Fibroblast of the aortic adventitia (primary cell): Measurements from ENCODE around the gene MATK. TPM values are rescaled to one million over a fixed set of nuclear protein-coding genes. Genes with fewer than 3 reads are reported as not detected.

ENCODE experiments used
- DNase-seq: peaks from one replicate; pipeline ENCODE4 v3.0.0-alpha.2; 2010; ENCODE audit warnings: low read depth
- H3K4me3 ChIP-seq: 2 replicates; pipeline ENCODE4 v1.5.1; 2011; ENCODE audit warnings: low read depth, mild to moderate bottlenecking, control low read depth, low read length, moderate library complexity
- small RNA-seq: library from RNA; depleted of rRNA; stranded (forward); fragments of <200 nt; gene quantifications from one replicate; pipeline ENCODE3, GENCODE V24; 2012
- total RNA-seq: library from RNA; depleted of rRNA; stranded (reverse); fragments of >200 nt; gene quantifications from 2 replicates; pipeline ENCODE4 v1.2.3, GENCODE V29; 2012; ENCODE audit warnings: low replicate concordance
- TF ChIP-seq, protein P1 (sequence below): IDR thresholded peaks from 2 replicates; pipeline ENCODE4 v1.5.1; 2011; ENCODE audit warnings: mild to moderate bottlenecking, low read length, control low read depth, inconsistent platforms; ENCODE audit not compliant: insufficient read depth

Gene MATK
- total RNA-seq, 1 donor, result not detected

DNA sequence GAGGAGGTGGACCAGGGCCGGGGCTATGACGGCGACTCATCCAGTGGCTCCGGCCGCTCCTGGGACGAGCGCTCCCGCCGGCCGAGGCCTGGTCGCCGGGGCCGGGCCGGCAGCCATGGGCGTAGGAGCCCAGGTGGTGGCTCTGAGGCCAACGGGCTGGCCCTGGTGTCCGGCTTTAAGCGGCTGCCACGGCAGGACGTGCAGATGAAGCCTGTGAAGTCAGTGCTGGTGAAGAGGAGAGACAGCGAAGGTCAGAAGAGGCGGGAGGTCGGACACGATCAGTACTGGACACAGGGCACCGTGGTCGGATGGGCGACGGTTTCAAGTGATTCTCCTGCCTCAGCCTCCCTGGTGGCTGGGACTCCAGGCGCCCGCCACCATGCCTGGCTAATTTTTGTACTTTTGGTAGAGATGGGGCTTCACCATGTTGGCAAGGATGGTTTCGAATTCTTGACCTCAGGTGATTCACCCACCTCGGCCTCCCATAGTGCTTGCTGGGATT, 55.7 kb downstream of the MATK start:
- DNase-seq, result no peak
- TF ChIP-seq, protein P1, sequence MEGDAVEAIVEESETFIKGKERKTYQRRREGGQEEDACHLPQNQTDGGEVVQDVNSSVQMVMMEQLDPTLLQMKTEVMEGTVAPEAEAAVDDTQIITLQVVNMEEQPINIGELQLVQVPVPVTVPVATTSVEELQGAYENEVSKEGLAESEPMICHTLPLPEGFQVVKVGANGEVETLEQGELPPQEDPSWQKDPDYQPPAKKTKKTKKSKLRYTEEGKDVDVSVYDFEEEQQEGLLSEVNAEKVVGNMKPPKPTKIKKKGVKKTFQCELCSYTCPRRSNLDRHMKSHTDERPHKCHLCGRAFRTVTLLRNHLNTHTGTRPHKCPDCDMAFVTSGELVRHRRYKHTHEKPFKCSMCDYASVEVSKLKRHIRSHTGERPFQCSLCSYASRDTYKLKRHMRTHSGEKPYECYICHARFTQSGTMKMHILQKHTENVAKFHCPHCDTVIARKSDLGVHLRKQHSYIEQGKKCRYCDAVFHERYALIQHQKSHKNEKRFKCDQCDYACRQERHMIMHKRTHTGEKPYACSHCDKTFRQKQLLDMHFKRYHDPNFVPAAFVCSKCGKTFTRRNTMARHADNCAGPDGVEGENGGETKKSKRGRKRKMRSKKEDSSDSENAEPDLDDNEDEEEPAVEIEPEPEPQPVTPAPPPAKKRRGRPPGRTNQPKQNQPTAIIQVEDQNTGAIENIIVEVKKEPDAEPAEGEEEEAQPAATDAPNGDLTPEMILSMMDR, result no peak
- H3K4me3 ChIP-seq, result no peak overlapping the region

Small RNAs within 50 kb of the gene (small RNA-seq; reads per million reads assigned to genes)
- gene AC005777.1, result not detected

Other genes with a start within 250 kb of the MATK start
- gene TEKTIP1, start 247.2 kb downstream of the MATK start, total RNA-seq, result not detected in 2 replicates
- gene MFSD12, start 228.8 kb downstream of the MATK start, total RNA-seq, result 51.7 and 52.6 TPM in 2 replicates
- gene HMG20B, start 213.4 kb downstream of the MATK start, total RNA-seq, result 56.6 and 219 TPM in 2 replicates
- under 0.01 and 0.33 TPM in 2 replicates for gene GIPC3, start 200.9 kb downstream of the MATK start, total RNA-seq
- gene TBXA2R, start 179.5 kb downstream of the MATK start, total RNA-seq, result 0.49 and 5.0 TPM in 2 replicates
- 15.7 and 21.3 TPM in 2 replicates for gene CACTIN, start 159.6 kb downstream of the MATK start, total RNA-seq
- 12.8 and 32.2 TPM in 2 replicates for gene PIP5K1C, start 85.9 kb downstream of the MATK start, total RNA-seq
- gene TJP3, start 78.0 kb downstream of the MATK start, total RNA-seq, result not detected in 2 replicates
- 15.5 and 39.5 TPM in 2 replicates for gene APBA3, start 24.7 kb downstream of the MATK start, total RNA-seq
- gene MRPL54, start 23.7 kb downstream of the MATK start, total RNA-seq, result 38.8 and 60.5 TPM in 2 replicates
- gene RAX2, start 14.2 kb downstream of the MATK start, total RNA-seq, result not detected in 2 replicates
- not detected in 2 replicates for gene ZFR2, start 82.7 kb upstream of the MATK start, total RNA-seq
- not detected in 2 replicates for gene ATCAY, start 94.3 kb upstream of the MATK start, total RNA-seq
- not detected in 2 replicates for gene NMRK2, start 146.7 kb upstream of the MATK start, total RNA-seq
- gene DAPK3, start 184.7 kb upstream of the MATK start, total RNA-seq, result 64.7 and 82.8 TPM in 2 replicates
- gene EEF2, start 199.1 kb upstream of the MATK start, total RNA-seq, result 1,127 and 1,964 TPM in 2 replicates
- gene PIAS4, start 221.4 kb upstream of the MATK start, total RNA-seq, result 21.5 and 23.8 TPM in 2 replicates